Effector CD4-positive, alpha-beta T cell (primary cell): ENCODE data around the gene MCM8.

ENCODE experiments used
- DNase-seq: peaks from one replicate; pipeline ENCODE4 v3.0.0-alpha.2; 2020
- total RNA-seq: gene quantifications from one replicate; lab custom pipeline; 2026; lab: John Stamatoyannopoulos, UW

The MCM8 gene
- 7.7 reads per million, percentile 27 among the genes with 10 or more reads in this experiment for total RNA-seq

DNA sequence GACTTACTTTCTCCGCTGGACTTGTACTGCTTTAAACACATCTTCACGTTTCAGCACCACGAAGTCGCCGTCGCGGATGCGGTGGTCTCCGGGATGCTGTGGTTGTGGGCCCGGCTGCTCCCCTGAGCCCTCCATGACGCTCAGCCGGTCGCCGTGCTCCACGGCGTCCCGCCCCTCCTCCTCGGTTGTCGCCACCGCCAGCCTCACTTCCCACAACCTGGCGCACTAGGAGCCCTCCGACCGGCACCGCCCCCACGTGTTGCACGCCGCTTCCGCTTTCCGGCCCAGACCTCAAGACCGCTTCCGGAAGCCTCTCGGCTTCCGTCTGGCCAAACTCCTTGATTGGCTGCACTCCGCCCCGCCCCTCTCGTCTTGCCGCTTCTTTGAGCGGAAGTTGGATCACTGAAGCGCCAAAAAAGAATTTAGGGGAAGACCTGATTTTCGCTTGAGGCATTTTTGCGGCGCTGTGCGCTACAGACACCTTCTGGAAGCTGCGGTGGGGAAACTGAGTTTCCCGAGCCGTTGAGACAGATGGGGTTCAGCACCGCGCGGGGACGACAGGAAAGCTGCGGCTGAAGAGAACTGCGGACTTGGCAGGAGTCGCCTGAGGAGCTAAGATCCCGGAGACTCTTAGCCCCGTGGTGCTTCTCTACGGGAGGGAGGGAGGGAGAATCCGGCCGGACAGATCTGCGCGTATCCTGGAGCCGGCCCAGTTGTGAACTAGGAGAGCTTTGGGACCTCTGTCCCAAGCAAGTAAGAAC is at the start of gene MCM8, which contains the start of gene TRMT6:
MCM8 (plus strand) TSS at position 382 of the 761 bp plus-strand sequence. CDS start 1,364 bp downstream, outside the sequence.
TRMT6 (minus strand) TSS at position 263 of the 761 bp plus-strand sequence; CDS start at position 135, 128 bp downstream.
- DNase-seq: peak; percentile 94

- DNase-seq: no peak
Observed at GRCh38 chr20:5900908-5901307, 49.5 kb upstream of the MCM8 start.

DNA sequence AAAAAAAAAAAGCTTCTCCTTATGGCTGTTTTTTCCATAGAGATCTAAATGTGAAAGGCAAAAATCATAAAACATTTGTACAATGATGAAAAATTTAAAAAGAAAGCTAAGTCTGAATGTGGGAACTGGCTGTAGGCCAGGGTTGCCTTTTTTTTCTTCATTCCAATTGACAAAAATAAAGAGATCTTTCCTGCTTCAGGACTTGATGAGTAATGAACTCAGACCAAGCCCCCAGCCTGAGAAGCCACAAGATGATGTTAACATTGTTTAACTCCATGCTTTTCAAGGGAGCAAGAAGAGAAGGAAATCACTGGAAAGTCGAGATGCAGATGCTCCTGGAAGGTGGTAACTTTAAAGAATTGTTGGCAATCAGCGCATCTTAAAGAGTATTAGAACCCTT is 41.5 kb upstream of the MCM8 start:
- no peak for DNase-seq

- DNase-seq: no peak
Observed at GRCh38 chr20:5910186-5910585, 40.3 kb upstream of the MCM8 start.

DNA sequence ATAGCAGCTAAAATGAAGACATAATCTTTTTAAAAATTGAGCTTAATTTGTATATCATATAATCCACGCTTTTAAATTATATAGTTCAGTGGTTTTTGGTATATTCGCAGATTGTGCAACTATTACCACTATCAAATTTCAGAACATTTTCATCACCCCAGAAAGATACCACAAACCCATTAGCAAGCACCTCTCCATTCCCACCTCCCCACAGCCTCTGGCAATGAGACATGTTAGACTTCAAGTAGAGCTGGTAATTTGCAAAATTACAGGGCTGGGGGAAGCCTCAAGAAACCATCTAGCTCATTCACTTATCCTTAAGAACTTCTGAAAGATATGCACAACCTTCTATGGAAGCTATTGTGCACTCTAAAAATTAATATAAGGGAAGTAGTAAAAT is 37.3 kb upstream of the MCM8 start:
- DNase-seq: no peak

DNA sequence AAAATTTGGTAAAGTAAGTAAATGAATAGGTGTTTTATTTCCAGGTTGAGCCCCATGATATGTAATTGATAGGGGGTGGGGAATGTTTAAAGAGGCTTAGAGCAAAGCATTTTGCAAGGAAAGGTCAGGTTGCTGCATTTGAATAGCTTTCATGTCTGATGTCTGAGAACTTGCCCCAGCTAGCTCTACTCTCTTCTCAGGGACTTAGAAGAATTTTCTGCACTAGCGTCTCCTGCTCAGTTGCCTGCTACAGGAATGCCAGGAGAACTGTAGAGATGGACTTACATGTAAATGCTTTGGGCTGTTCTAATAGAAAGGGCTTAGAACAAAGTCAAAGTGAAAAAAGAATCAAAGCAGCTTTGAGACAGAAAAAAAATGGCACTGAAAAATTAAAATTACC is 35.6 kb upstream of the MCM8 start:
- DNase-seq: no peak

GRCh38 chr20:5918856-5919625 is 31.4 kb upstream of the MCM8 start:
- DNase-seq: peak; percentile 14

DNA sequence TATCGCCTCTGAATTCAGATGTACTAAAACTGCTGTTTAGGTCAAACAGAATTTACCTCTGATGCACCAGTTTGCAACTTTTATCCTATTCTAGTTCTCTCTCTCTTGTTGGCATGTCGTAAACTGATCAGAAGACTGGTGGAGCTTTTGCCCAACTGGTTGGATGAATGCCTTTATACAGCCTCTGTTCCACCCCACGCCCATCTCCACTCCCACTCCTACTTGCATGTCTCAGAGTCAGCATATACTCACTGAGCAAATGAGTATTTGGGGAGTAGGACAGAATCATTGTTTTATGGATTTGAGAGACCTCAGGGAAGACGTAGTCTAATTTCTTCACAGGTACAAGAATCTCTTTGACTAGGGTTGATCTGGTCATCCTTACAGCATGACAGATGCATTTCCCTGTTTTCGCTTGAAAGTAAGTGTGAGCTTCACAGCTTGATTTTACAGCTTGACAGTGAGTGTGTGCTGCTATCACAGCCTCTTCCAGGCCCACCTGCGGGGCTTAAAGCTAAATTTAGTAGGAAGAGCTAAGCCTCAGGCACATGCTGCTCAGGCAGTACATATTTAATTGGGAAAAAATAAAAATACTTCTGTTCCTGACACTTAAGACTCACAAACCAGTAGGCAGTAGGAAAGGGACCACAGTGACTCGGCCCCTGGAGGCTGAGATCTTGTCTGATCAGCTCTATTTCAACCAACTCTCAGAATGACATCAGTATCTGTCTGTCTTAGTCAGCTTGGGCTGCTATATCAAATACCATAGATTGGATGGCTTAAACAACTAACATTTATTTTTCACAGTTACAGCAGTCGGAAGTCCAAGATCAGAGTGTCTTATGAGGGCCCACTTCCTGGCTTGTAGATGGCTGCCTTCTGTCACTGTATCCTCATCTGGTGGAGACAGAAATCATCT is 30.6 kb upstream of the MCM8 start:
- no peak for DNase-seq

GRCh38 chr20:5920581-5920980 is 29.9 kb upstream of the MCM8 start:
- DNase-seq: no peak

DNA sequence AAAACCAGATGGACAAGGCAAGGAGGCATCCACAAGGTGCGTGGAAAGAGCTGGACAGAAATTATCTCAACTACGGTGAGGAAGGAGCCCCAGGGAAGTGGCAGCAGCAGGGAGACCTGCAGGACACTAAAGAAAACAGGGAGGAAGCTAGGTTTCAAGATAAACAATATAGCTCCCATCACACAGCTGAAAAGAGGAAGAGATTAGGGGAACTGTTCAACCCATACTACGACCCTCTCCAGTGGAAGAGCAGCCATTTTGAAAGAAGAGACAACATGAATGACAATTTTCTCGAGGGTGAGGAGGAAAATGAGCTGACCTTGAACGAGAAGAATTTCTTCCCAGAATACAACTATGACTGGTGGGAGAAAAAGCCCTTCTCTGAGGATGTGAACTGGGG is 27.0 kb upstream of the MCM8 start:
- no peak for DNase-seq

DNA sequence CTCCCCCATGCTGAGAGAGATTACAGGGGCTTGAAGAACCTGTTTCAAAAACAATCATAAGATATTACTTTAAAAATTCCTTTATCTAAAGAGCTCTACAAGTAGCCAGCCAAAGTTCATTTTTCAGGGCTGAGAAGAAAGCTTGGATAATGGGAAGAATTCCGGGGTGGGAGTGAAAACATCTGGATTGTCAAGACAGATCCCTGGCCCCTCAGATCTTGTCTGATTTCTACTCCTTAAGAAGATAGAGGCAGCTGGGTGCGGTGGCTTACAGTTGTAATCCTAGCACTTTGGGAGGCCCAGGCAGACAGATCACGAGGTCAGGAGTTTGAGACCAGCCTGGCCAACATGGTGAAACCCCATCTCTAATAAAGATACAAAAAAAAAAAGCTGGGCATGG is 24.9 kb upstream of the MCM8 start:
- no peak for DNase-seq

DNA sequence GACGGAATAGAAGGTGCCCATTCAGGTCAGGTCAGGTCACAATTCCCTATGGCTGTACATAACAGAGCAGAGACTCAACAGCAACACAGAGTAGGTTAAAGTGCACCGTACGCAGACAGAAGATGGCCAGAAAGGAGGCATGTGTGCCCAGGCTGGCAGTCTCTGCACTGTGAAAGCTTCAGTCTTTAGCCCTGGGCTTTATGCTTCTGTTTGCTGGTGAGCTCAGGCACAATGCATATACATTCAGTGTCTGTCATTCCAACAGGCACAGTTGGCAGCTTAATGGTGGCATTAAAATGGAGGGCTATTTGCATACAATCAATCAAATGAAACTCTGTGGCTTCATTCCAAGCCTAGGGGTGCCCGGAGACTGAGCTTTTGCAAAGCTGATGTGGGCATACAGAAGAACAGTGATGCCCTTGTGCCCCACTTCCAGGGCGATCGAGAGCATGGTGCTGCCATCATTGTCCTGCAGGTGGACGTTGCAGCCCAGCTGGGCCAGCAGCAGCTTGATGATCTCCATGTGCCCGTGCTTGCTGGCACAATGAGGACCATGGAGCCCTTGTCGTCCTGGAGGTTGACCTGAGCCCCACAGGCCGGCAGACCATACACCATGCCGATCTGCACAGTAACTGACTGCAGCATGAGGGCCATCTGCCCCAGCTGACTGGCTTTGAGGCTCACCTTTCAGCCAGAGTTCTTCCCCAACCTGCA is 22.5 kb upstream of the MCM8 start:
- no peak for DNase-seq

- DNase-seq: no peak
Observed at GRCh38 chr20:5928836-5929715, 21.4 kb upstream of the MCM8 start.

GRCh38 chr20:5931411-5931810 is 19.0 kb upstream of the MCM8 start:
- DNase-seq: no peak

DNA sequence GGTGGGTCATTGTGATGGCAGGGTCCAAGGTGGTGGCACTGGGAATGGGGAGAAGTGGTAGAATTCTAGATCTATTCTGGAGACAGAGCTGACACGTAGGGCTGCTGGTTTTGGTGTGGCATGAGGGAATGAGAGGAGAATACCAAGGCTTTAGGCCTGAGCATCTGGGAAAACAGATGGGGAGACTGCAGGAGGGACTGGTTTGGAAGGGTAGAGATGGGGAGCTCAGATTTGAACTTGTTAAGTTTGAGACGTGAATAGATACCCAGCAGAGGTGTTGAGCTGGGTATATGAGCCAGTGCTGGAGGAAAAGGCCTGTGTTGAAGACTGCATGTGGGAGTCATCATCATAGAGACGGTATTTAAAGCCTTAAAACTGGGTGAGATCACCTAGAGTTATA is 17.7 kb upstream of the MCM8 start:
- DNase-seq: no peak

GRCh38 chr20:5933802-5934436 is 16.5 kb upstream of the MCM8 start:
- DNase-seq: no peak

DNA sequence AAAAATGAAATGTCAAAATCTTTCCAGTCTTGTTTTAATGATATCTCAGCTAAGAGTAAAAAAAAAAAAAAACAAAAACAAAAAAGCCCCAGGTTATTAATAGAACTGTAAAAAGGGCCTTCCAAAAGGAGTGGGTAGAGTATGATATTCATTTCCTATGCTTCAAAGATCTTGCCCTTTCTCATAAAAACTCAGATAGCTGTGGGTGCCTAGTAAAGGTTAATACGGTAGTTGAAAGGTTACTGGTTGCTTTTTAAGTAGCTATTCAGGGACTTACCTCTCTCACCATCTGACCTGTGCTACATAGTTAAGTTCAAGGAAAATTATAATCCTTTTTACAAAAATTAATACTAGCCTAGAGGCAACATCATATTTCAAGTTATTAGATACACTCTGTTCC is 15.1 kb upstream of the MCM8 start:
- DNase-seq: no peak

GRCh38 chr20:5936238-5936637 is 14.2 kb upstream of the MCM8 start:
- no peak for DNase-seq

GRCh38 chr20:5938456-5939029 is 11.9 kb upstream of the MCM8 start:
- no peak for DNase-seq

GRCh38 chr20:5945963-5946362 is 4.5 kb upstream of the MCM8 start:
- DNase-seq: no peak
